Stimulated activated CD8-positive, alpha-beta memory T cell treated with anti-CD3 and anti-CD28 coated beads, Interleukin-12 subunit alpha, Interleukin-12 subunit beta, amount 100 ng/mL, for 24 hours (primary cell): ENCODE measurements around the gene FHL2.
A peak's percentile ranks its signal among the peaks of the same experiment; 100 is the strongest.
"Not testable (repeated sequence)": the region's sequence is repeated elsewhere in the genome, so short reads cannot be mapped to it uniquely, and the experiment has no call there.

Experiments
- DNase-seq: peaks from one replicate; pipeline ENCODE4 v3.0.0-alpha.2; 2020; ENCODE audit errors: extremely low read depth

The FHL2 gene, protein sequence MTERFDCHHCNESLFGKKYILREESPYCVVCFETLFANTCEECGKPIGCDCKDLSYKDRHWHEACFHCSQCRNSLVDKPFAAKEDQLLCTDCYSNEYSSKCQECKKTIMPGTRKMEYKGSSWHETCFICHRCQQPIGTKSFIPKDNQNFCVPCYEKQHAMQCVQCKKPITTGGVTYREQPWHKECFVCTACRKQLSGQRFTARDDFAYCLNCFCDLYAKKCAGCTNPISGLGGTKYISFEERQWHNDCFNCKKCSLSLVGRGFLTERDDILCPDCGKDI

DNA sequence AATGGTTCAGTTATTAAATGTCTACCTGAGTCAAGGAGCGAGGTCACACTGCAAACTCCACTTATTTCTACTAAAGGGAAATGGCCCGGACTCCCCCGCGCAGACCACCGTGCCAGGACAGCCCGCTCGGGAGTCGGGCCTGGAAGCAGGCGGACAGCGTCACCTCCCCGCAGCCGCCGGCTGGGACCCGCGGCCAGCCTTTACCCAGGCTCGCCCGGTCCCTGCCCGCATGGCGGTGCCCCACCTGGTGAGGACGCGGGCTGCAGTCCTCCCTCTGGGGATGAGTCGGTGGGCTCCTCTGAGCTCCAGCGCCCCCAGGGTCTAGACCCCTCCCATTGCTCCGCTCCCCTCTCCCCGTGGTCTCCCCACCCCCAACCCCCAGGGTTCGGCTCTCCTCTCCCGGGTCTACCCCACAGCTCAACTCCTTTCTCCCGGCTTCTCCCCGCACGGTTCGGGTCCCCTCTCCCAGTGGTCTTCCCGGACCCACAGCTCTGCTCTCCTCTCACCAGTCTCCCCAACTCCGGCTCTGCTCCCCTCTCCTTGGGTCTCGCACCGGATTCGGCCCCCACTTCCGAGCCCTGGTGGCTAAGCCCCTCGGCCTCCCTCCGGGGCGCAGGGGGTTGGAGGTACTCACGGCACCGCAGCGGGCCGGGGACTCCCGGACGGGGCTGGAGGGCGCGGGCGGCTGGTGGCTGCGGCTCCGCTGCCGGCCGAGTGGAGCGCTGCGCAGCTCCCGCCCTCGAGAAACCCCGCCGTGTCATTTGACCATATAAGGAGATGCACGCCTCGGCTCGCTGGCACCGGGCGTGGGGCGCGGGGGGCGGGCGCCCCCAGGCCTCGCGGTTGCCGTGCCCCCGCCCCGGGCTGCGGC lies at the start of gene FHL2:
Gene FHL2, minus strand, starts transcription at position 716 of the 871 bp plus-strand sequence. CDS start 12,535 bp downstream, outside the sequence.
- peak; percentile 39 for DNase-seq

DNA sequence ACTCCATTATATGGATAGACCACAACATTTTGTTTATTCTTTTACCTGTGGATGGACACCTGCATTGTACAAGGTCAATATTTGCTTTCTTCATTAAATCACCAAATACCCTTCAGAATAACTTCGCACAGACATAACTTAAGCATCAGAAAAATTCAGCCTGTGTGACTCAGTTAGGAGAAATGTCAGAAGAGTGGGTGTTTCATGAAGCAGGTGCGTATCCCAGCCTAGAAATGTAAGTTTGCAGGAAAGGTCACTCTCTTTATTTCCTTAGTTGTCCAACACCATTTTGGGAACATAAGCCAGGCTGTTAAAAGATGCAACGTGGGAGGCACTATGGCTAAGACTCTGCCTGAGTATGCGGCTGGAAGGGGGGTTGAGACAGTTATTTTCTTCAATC lies 48.6 kb upstream of the FHL2 start:
- no peak for DNase-seq

DNA sequence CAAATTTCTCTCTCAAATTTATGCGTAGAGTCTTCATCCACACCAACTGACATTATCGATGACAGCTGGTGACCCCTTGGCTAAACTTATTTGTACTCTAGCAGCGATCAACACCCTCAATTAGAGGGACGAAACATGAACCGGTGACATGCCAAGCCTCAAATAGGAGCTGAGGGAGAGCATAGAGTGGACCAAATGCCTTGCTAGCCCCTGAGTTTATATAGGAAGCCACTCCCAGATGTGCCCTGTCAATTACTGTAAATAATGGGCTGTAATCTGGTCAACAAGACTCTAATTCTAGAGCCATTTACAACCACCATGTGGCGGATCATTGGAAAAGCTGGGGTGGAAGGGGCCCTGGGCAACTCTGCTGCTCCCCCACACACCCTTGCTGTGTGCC lies 47.6 kb upstream of the FHL2 start:
- DNase-seq, result no peak

DNA sequence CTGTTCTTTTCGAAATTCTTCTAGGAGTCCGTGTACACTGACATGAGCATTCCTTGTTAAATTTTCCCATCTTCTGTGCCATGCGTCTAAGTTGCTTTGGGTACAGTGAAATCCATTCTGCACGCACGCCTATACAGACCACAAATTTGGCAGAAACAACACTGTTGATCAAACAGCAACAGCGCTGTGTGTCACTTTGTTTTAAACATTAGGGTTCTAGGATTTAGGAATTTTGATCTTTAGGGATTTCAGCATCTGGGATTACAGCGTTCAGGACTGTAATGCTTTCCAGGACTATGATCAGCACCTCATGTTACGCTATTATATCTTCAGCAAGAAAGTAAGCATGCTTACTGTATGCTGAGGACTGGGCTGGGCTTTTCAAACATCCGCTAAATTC lies 47.1 kb upstream of the FHL2 start:
- DNase-seq, result no peak

DNA sequence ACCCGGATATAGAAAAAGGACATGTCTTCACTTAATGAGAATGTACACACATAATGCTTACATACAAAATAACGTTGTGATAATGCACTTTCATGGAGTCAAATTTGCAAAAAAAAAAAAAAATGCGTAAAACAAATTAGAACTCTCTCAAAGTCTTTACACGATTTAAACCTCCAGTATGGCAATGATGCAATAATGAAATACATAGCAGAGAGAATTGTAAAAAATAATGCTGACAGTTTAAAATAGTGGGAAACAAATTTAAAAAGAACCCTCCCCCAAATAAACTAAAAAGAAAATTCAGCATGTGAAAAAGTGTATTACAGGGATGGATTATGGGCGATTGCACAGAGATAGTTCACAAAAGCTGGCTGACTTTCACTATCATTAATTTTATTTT lies 46.6 kb upstream of the FHL2 start:
- DNase-seq, result no peak

DNA sequence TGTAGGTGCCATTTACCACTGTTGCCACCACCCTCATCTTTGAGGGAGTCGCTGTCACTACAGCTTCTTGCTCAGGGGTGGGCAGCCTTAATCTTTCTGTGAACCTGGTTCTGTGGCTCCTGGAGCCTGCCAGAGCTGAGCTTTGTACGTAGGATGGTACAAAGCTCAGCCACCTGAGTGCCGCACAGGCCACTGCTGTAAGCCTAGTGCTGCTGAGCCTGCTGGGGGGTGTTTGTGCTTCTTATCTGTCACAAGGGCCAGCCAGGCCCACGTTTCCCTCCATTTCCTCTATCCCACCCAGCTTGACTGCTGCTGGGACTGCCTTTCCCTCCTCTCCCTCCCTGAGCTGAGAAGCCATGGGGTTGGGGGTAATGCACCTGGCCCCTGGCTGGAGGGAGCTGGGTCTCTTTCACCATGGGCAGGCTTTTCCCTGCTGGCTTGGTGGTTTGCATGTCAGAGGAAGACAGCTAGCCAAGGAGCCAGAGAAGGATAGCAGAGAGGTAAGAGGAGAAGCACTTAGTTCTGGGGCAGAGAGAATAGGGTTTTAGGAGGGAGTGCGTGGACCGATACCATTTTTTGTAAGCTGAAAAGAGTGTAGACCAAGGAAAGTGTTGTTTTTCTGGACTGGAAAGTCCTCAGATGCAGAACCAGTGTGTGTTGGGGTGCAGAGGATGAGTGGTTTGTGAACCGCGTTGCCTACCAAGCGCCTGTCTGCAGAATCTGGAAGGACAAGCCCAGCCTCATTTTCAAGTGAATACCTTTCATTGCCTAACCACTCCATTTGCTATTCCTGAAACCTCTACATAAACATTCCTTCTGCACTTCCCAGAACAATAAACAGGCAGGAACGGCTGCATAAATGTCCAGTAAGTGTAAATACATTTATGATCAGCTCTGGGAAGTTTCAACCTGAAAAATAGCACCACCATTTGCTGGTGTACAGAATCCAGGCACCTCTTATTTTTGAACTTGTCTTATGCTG lies 45.1 kb upstream of the FHL2 start:
- DNase-seq, result no peak

DNA sequence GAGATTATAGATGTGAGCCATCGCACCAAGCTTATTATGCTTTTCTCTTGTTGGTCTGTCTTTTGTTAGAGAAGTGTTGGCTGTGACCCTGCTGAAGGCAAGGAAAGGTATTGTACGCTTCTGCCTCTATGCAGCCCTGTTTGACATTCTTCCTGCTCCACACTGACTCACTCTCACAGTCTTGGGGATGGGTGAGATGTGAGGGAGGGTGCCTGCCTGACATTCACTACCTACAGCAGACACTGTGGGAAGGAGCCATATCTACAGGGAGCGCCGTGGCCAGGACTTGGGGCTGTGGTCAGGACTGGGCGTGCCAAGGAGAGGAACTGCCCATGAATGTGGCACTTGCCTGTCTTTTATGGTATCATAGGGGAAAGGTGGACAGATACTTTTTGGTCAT lies 43.9 kb upstream of the FHL2 start:
- DNase-seq, result no peak

DNA sequence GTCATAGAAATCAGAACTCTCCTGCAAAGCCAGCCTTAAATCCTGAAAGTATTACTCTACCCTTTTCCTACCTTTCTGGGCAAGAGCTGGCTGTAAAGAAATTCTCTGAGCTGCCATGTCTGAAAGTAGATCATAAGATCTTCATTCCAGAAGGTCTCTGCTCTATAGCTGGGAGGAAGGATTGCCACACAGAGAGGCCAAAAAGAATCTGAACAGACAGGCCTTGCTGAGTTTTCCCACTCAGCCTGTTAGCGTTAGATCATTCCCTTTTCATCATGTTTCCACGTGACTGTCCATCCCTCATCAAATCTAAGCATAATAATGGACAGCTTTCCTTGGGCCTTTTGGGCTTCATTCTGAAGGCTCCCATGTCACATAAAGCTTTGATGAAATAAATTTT lies 43.2 kb upstream of the FHL2 start:
- no peak for DNase-seq

DNA sequence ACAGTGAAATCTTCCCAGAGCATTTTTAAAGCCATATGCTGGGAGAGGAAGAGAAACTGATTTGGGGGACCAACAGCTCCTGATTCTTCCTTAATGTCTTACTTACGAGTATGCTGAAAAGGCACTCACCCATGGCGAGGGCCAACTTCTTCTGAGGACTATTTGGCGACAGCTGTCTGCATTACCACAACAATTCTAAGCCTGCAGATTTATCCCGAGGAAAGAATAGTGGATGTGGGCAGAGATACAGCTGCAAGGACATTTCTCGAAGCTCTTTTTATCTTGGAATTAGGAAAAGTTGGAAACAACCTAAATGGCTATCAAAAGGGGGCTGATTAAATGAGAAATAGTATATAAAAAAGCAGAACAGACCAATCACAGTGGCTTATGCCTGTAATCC lies 40.3 kb upstream of the FHL2 start:
- DNase-seq, result no peak

DNA sequence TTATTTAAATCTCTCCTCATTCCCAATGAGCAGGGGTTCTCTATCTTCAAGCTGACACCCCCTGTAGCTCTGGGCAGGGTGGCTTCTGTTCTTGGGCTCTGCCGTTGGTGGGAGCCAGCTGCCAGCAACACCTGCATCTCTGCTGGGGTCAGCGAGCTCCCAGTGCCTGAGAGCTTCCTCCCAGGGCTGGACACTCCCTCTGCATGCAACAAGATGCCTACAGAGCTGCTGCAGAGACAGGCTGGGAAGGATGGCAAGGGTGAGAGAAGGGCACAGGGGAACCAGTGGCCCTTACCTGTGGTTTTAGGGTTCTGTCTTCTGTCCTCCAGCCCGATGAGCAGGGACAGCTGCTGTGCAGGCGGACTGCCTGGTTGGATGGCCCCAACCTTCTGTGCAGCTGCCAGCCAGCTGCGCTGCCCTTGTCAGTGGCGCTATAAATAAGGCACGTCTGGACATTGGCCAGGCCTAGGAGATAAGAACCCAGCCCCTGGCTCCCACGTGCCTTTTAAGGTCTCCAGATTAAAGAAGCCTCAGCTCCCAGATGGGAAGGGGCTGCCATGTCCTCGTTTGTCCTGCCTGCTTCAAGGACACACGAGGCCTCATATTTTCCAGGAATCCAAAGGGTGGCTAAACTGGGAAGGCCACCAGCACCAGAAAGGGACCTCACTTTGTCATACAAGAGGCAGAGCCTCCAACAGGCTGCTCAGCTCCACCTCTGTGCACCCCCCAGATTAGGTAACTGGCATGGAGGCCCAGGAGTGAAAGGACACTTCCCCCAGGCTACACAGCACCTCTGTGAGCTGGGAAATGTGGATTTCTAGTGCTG lies 39.5 kb upstream of the FHL2 start:
- DNase-seq, result no peak

DNA sequence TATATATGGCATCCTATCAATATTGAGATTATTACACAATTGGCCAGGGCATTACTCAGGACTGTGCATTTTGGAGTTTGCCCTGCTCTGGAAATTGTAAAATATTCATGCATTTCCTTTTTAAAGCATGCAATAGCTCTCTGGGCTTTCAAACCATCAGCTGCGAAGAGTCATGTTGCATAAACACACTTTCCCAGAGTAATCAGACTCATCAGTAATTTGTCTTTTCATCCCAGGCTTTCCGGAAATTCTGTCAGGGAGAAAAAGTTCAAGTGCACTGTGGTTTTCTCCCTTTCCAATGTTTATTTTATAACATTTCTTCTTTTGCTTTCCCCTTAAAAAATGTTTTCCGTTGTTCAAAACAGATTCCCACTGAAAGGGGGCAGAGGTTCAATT lies 38.9 kb upstream of the FHL2 start:
- no peak for DNase-seq

DNA sequence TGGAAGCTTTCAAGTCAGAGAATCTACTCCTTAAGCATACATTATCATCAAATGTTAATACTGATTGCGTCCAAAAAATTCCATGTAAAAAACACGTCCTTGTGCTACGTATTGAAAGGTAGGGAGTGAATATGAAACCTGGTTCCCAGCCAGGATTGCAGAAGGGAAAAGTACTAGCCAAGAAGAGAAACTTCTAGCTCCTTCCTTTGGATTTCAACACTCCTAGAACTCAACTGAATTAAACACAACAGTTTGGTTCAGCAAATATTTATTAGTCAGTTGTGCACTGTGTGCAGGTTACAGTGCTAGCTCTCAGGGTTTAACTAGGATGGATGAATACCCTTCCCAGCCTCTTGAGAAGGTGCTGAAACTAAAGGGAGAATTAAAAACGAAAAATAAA lies 33.9 kb upstream of the FHL2 start:
- DNase-seq, result no peak

DNA sequence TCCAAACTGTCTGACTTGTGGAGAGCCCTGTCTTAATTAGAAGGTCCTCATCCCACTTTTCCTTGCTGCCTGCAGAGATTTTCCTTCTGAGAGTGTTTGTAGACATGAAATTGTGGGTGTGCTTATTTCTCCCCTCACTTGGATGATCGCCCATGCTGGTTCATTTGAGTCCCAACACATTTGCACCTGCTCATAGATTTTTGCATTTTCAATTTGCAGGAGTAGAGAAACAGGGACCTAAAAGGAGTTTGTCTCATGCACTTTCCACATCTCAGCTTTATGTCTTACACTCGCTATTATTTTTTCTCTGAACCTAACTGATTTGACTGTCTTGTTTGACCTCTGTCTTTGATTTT lies 33.2 kb upstream of the FHL2 start:
- no peak for DNase-seq

DNA sequence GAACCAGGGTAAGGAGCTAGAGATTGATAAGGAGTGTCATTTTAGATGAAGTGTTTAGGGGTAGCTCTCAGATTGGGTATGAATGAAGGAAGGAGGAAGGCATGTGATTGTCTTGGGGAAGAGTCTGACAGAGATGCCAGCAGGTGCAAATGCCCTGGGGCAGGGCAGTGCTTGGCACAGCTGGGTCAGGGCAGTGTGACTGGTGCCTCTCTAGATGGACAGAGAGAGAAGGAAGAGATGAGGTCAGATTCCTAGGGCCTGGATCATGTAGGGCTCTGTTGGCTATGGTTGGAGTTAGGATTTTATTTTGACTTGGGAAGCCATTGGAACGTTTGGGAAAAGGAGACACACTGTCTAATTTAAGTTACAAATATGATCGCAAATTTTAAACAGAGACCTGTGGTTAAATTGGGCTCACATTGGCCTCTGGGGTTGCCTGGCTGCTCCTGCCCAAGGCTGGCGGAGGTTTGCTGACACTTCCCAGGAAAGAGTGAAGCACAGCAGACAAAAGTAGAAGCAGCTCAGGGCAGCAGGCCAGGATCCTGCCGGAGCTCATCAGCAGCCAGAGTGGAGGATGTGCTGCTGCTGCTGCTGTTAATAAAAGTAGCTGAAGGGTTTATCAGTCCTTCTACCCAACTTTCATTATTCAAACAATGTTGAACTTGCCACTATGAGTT lies 32.7 kb upstream of the FHL2 start:
- no peak for DNase-seq

DNA sequence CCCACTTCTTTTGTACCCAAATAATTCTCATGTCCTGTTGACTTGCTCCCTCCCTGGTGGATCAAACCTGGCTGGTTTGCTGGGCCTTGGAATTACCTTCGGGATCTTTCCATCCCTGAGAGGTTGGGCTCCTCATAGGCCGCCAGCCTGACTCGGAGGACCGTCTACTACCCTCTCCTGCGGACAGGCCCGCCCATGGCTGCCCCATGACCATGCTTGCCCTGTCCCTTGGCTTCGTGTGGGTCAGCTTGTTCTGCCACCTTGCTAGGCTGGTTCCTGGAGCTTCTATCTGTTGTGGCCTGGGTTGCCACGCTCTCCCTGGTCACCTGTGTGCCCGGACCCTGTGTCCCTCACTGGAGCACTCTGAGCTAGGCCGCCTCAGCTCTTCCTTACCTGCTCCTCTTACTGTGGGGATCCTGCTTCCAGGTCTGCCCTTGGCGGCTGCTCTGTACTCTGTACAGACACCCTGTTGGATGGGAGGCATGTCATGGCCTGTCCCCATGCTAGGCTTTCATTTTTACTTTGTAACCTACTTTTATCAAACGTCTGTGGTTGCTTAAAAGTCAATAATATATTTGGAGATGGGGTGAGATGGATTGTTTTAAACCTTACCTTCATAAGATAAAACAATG lies 29.7 kb upstream of the FHL2 start:
- no peak for DNase-seq

DNA sequence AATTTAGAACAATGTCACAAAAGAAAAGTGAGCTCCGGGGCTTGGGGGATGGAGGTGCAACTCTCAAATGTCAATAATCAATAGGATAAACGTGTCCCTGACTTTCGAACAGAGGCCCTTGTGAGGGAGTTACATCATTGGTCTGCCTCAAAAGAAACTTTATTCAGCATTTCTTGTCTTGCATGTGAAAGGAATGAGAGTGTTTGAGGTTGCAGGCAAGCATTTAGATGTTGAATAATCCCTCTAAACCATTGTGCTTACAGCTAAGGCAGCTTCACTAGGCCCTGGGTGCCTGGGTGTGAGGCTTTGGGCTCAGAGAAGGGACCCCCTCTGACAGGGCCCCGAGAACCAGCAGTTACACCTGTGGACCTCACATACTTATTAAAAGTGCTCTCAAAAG lies 28.6 kb upstream of the FHL2 start:
- DNase-seq, result no peak

DNA sequence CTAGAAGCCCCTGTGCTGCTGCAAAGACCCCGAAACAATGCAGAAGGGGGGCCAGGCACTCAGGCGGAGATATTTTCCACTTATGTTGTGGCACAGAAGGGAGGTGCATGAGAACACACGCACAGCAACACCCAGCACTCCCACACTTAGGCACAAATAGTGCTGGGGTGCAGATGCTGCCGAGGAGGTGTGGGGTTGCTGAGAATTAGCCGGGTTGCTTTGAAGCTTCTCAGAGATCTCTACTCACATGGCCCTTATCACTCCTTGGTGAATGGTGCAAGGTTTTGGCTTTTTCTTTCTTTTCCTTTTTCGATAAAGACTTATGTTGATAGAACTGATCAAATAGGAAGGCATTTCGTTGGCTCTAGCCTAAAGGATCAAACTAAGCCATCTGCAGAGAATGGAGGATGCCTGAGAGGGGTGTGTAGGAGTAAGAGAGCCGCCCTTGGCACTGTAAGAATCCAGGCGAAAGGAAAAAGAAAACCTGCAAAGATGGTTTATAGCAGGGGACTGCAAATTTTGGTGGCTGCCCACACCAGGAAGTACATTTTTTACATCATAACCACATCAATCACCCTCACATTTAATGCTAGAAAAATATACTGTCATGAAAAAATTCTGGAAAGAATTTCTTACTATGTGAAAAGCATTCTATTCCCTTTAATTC lies 27.9 kb upstream of the FHL2 start:
- no peak for DNase-seq

DNA sequence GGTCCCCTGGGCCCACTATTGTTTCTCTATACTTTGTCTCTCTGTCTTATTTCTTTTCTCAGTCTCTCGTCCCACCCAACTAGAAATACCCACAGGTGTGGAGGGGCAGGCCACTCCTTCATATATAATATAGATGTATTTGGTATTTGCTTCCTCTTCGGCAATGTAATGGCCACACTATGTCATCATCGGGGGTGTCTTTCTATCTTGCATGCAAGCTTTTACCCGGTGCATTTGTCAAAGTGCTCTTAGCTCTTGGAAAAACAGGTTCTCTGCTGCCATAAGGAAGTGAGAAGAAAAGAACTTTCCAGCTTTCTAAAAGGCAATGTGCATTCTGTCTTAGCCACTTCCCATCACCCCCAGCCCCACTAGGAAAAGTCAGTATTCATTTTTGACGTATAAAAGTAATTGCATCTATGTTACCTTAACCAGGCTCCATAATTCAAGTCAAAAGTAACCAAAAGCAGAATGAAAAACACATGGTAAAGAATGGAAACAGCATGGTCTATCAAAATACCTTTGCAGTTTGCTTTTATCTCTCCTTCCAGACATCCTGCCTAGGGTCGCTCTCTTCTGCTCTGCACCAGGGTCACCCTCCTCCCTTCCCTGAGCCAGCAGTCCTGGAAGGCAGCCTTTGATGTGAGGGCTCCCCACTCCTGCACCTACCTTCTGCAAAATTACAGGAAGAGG lies 27.2 kb upstream of the FHL2 start:
- DNase-seq, result no peak

DNA sequence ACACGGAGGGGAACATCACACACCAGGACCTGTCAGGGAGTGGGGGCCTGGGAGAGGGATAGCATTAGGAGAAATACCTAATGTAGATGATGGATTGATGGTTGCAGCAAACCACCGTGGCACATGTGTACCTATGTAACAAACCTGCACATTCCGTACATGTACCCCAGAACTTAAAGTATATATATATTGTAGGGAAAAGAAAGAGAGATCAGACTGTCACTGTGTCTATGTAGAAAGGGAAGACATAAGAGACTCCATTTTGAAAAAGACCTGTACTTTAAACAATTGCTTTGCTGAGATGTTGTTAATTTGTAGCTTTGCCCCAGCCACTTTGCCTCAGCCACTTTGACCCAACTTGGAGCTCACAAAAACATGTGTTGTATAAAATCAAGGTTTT lies 26.0 kb upstream of the FHL2 start:
- not testable (repeated sequence) for DNase-seq
